ENCODE measurements around the gene CEP128.
A peak's percentile ranks its signal among the peaks of the same experiment; 100 is the strongest.

The CEP128 gene

GRCh38 chr14:80942191-80942600 is 658 bp upstream of the CEP128 start:
- H3K27me3 ChIP-seq = no peaks in the 10 kb centered on the region
- no peak for TF ChIP-seq CTCF (IDR thresholded peaks at IDR 0.05)
- H3K4me3 ChIP-seq (ENCODE audit: low read depth in 1 of 2, low read length in 1 of 2) = peak overlapping the region; percentile 71
- H3K9me3 ChIP-seq = no peaks in the 10 kb centered on the region
- peak overlapping the region; percentile 59 for H3K27ac ChIP-seq
- peaks cover 12 to 14% of the 10 kb centered on the region in 2 experiments for H3K4me1 ChIP-seq (ENCODE audit: control insufficient read depth in 1 of 2, insufficient read depth in 1 of 2, low read depth in 1 of 2, low read length in 1 of 2)
- no peaks in the 10 kb centered on the region for H3K36me3 ChIP-seq

GRCh38 chr14:80940146-80940545 is 1.4 kb downstream of the CEP128 start:
- H3K9me3 ChIP-seq = no peaks in the 10 kb centered on the region
- TF ChIP-seq CTCF (IDR thresholded peaks at IDR 0.05) = no peak

GRCh38 chr14:80933686-80934085 is 7.9 kb downstream of the CEP128 start:
- H3K27ac ChIP-seq = no peak overlapping the region
- H3K4me3 ChIP-seq (ENCODE audit: low read depth in 1 of 2, low read length in 1 of 2) = no peak overlapping the region
- no peaks in the 10 kb centered on the region for H3K9me3 ChIP-seq
- H3K36me3 ChIP-seq = no peaks in the 10 kb centered on the region
- H3K4me1 ChIP-seq (ENCODE audit: control insufficient read depth in 1 of 2, insufficient read depth in 1 of 2, low read depth in 1 of 2, low read length in 1 of 2) = peaks cover 40 to 47% of the 10 kb centered on the region in 2 experiments
- no peak for TF ChIP-seq CTCF (IDR thresholded peaks at IDR 0.05)
- H3K27me3 ChIP-seq = no peaks in the 10 kb centered on the region

More at GRCh38 chr14:80940146-80940545, 1.4 kb downstream of the CEP128 start:
- H3K27ac ChIP-seq = no peak overlapping the region
- H3K27me3 ChIP-seq = no peaks in the 10 kb centered on the region
- H3K4me1 ChIP-seq (ENCODE audit: control insufficient read depth in 1 of 2, insufficient read depth in 1 of 2, low read depth in 1 of 2, low read length in 1 of 2) = peaks cover 12 to 14% of the 10 kb centered on the region in 2 experiments
- no peak overlapping the region for H3K4me3 ChIP-seq (ENCODE audit: low read depth in 1 of 2, low read length in 1 of 2)
- no peaks in the 10 kb centered on the region for H3K36me3 ChIP-seq

- Histone ChIP-seq H3K36me3 (no peaks in the 10 kb centered on the region), H3K9me3 (no peaks in the 10 kb centered on the region), H3K4me3 (ENCODE audit: low read depth in 1 of 2, low read length in 1 of 2) (no peak overlapping the region), H3K4me1 (ENCODE audit: control insufficient read depth in 1 of 2, insufficient read depth in 1 of 2, low read depth in 1 of 2, low read length in 1 of 2) (peaks cover 40 to 47% of the 10 kb centered on the region in 2 experiments), H3K27ac (no peak overlapping the region), H3K27me3 (no peaks in the 10 kb centered on the region)
- TF ChIP-seq CTCF (IDR thresholded peaks at IDR 0.05) = no peak
Observed at GRCh38 chr14:80933282-80933681, 8.3 kb downstream of the CEP128 start.

GRCh38 chr14:80930836-80931389 is 10.6 kb downstream of the CEP128 start:
- H3K4me1 ChIP-seq (ENCODE audit: control insufficient read depth in 1 of 2, insufficient read depth in 1 of 2, low read depth in 1 of 2, low read length in 1 of 2) = peaks cover 50 to 56% of the 10 kb centered on the region in 2 experiments
- peak overlapping the region; percentile 44 to 48 for H3K4me3 ChIP-seq (ENCODE audit: low read depth in 1 of 2, low read length in 1 of 2)
- H3K9me3 ChIP-seq = no peaks in the 10 kb centered on the region
- TF ChIP-seq CTCF (IDR thresholded peaks at IDR 0.05) = no peak
- peak overlapping the region; percentile 77 for H3K27ac ChIP-seq
- no peaks in the 10 kb centered on the region for H3K36me3 ChIP-seq
- no peaks in the 10 kb centered on the region for H3K27me3 ChIP-seq
